ENCODE measurements around the gene SHH.

DNA sequence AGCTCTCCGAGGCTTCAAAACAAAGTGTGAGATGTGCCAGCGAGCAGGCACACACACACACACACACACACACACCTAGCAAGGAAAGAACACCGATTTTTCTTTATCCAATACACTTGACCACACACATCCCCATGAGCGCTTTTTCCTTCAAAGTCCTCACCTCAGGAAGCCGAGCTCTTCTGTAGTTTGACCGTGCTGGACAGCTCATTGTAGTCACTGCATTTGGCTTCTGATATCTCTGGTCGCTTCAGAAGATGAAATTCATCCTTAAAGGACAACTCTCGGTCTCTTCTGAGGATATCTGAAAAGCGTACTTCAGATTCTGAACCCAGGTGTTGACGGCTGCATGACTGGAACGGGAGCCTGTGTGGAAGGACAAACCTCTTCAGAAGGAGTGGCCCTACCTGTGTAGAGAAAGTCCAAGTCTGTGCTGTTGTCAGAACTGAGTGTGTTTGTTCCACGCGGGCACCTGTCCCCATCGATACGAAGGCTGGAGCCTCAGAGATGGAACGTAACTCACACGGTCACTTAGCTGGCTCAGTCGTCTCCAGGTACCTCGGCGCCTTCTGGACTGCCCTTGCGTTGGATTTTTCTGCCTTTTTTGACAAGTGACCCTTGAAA lies 28.1 kb upstream of the SHH start:
- no peak for TF ChIP-seq CTCF (tag by site-specific recombination; IDR thresholded peaks at IDR 0.05)
- TF ChIP-seq ZNF776 (tag by site-specific recombination; IDR thresholded peaks at IDR 0.05; ENCODE audit: borderline replicate concordance): no peak
- no peak for TF ChIP-seq HOXD13 (CRISPR knock-in tag; IDR thresholded peaks at IDR 0.05; ENCODE audit: borderline replicate concordance)
- TF ChIP-seq ELK4 (IDR thresholded peaks at IDR 0.05; ENCODE audit: borderline replicate concordance, low read depth, low read length): no peak
